Hematopoietic multipotent progenitor cell treated with erythropoietin and hydrocortisone succinate and interleukin-3 and kit ligand, for 17 days (in vitro differentiated cells): Measurements from ENCODE around the gene CD44.

Experiments used
- DNase-seq: peaks from one replicate; pipeline ENCODE4 v3.0.0-alpha.2; 2015; ENCODE audit warnings: low spot score

CD44 gene

GRCh38 chr11:35261197-35261596 lies 122.2 kb downstream of the CD44 start:
- DNase-seq, result no peak

- DNase-seq, result no peak
These were observed 123.1 kb downstream of the CD44 start for GRCh38 chr11:35262056-35262455.

- no peak for DNase-seq
These were observed 123.8 kb downstream of the CD44 start for GRCh38 chr11:35262735-35263134.

GRCh38 chr11:35265755-35266454 lies 126.9 kb downstream of the CD44 start:
- DNase-seq, result no peak

- no peak for DNase-seq
These were observed 128.5 kb downstream of the CD44 start for GRCh38 chr11:35267504-35267903.

- DNase-seq, result no peak
These were observed 131.4 kb downstream of the CD44 start for GRCh38 chr11:35270342-35270741.

GRCh38 chr11:35271031-35271430 lies 132.1 kb downstream of the CD44 start:
- no peak for DNase-seq

GRCh38 chr11:35272391-35272902 lies 133.5 kb downstream of the CD44 start:
- DNase-seq, result no peak

- no peak for DNase-seq
These were observed 136.2 kb downstream of the CD44 start for GRCh38 chr11:35274909-35275785.

GRCh38 chr11:35275786-35276170 lies 136.8 kb downstream of the CD44 start:
- no peak for DNase-seq

- DNase-seq, result no peak
These were observed 137.6 kb downstream of the CD44 start for GRCh38 chr11:35276396-35277145.

GRCh38 chr11:35277827-35278226 lies 138.9 kb downstream of the CD44 start:
- DNase-seq, result no peak

GRCh38 chr11:35280727-35281126 lies 141.8 kb downstream of the CD44 start:
- DNase-seq, result no peak

GRCh38 chr11:35281169-35281688 lies 142.3 kb downstream of the CD44 start:
- no peak for DNase-seq
